Ovary (tissue), 9 donors: ENCODE data around the gene EPB41L2. TPM values are rescaled to one million over a fixed set of nuclear protein-coding genes. Genes with fewer than 3 reads are reported as not detected.

ENCODE experiments used
- DNase-seq, 5 donors: peaks; one replicate each; pipeline ENCODE4 v3.0.0-alpha.2; 2019 to 2020
- H3K27ac ChIP-seq, 2 donors: fragments of 200-600 bp; one replicate each; pipeline versions ENCODE4 v1.5.1 to v1.8.0; 2019 to 2022
- H3K27me3 ChIP-seq: fragments of 200-600 bp; one replicate; pipeline ENCODE4 v1.8.0; 2022
- H3K36me3 ChIP-seq: fragments of 200-600 bp; sonication (generic); one replicate; pipeline ENCODE4 v1.5.1; 2019
- H3K4me1 ChIP-seq: one replicate; pipeline ENCODE4 v1.8.1; 2013; ENCODE audit warnings: mild to moderate bottlenecking, moderate library complexity; ENCODE audit not compliant: insufficient read depth
- H3K4me3 ChIP-seq: fragments of 200-600 bp; sonication (generic); one replicate; pipeline ENCODE4 v1.5.1; 2017
- H3K9me3 ChIP-seq, 2 donors: fragments of 200-600 bp in 1 of 2; sonication (generic) in 1 of 2; one replicate each; pipeline versions ENCODE4 v1.5.1 to v1.8.1; 2013 to 2019; ENCODE audit warnings: mild to moderate bottlenecking in 1 of 2, moderate library complexity in 1 of 2
- CTCF ChIP-seq, 3 donors: fragments of 450-650 bp in 2 of 3; fragments of 200-600 bp in 1 of 3; IDR thresholded peaks; one replicate each; pipeline versions ENCODE4 v1.5.1 to v1.8.0; 2016 to 2022; ENCODE audit warnings: antibody characterized with exemption in 3 of 3, mild to moderate bottlenecking in 1 of 3
- EP300 ChIP-seq: sonication (generic); formaldehyde crosslinking; IDR thresholded peaks from one replicate; pipeline ENCODE4 v1.6.1; 2017; ENCODE audit warnings: antibody characterized with exemption
- POLR2A ChIP-seq: fragments of 450-650 bp; IDR thresholded peaks from one replicate; pipeline ENCODE4 v1.6.1; 2017; ENCODE audit warnings: antibody characterized with exemption, mild to moderate bottlenecking, moderate library complexity
- WGBS, 3 donors: extraction: QIAGEN DNeasy Blood & Tissue Kit in 1 of 3; methylation state at CpG; one replicate each; pipeline versions ENCODE4 v1.1.5 to v1.1.7; 2013 to 2017; 5-methylcytosine and 5-hydroxymethylcytosine counted together
- intact Hi-C, 4 donors: fragments of 100-400 bp; cut with DNase I; formaldehyde crosslinking; loops; one replicate each; pipeline versions ENCODE4 v1.11.0 to v1.15.1; 2022 to 2023
- polyA plus RNA-seq, 2 donors: library from polyadenylated mRNA; stranded (reverse); fragments of 200-250 nt in 1 of 2; fragments of 350-450 nt in 1 of 2; fragmentation: Illumina TruSeq in 1 of 2; extraction: RNeasy Lipid Tissue Mini Kit (QIAGEN cat#74804) in 1 of 2; gene quantifications; one replicate each; pipeline ENCODE4 v1.2.3, GENCODE V29; 2013 to 2014
- total RNA-seq, 7 donors: library from RNA; depleted of rRNA in 2 of 7; stranded (reverse); fragments of >200 nt in 2 of 7; fragmentation: NEBNext Ultra II Directional in 3 of 7; extraction: Animal tissue kit (Norgen Biotek cat#: 25700) in 3 of 7; gene quantifications; one replicate each; pipeline versions ENCODE4 v1.1.0 to v1.2.4, GENCODE V29; 2016 to 2023
- donor health status: DM: no; HTN: no; CAD: no; lungs with moderate emphysema.
- donor health status: DM: no; HTN: no; CAD: no.
- donor health status: Bipolar disorder and iron deficiency.
- donor health status: DM: yes; HTN: yes; CAD: no.
- donor health status: DM: no; HTN: no; CAD: no.
- donor health status: DM: yes; HTN: yes; CAD: no.

EPB41L2 gene
- total and polyA plus RNA-seq, 9 donors: 49.8 to 294 (median 204) TPM

GRCh38 chr6:131039345-131039680 lies 23.7 kb downstream of the EPB41L2 start:
- TF ChIP-seq CTCF (IDR thresholded peaks at IDR 0.05) (no peak), EP300 (no peak), POLR2A (no peak)
- Histone ChIP-seq H3K27ac (no peak overlapping the region), H3K4me3 (no peak overlapping the region), H3K36me3 (no peaks in the 10 kb centered on the region), H3K9me3 (no peaks in the 10 kb centered on the region), H3K27me3 (no peaks in the 10 kb centered on the region), H3K4me1 (peaks cover 3% of the 10 kb centered on the region)
- intact Hi-C loops: no loop called here
- no peak for DNase-seq
- 53 to 74% (median 55%) methylated on average over 4 of the region's 4 CpGs for WGBS, 3 donors

GRCh38 chr6:131038597-131039344 lies 24.3 kb downstream of the EPB41L2 start:
- intact Hi-C loops: no loop called here
- Histone ChIP-seq H3K27ac (no peak overlapping the region), H3K4me3 (no peak overlapping the region), H3K27me3 (no peaks in the 10 kb centered on the region), H3K9me3 (no peaks in the 10 kb centered on the region), H3K36me3 (no peaks in the 10 kb centered on the region), H3K4me1 (peaks cover 2% of the 10 kb centered on the region)
- DNase-seq: no peak
- WGBS, 3 donors: 25 to 43% (median 28%) methylated on average over 5 of the region's 5 CpGs
- TF ChIP-seq EP300 (no peak), CTCF (IDR thresholded peaks at IDR 0.05) (no peak)

GRCh38 chr6:131037194-131037897 lies 25.7 kb downstream of the EPB41L2 start:
- no peak for TF ChIP-seq CTCF (IDR thresholded peaks at IDR 0.05)
- TF ChIP-seq EP300: no peak
- TF ChIP-seq POLR2A: no peak
- DNase-seq: no peak
- H3K36me3 ChIP-seq: no peaks in the 10 kb centered on the region
- H3K4me3 ChIP-seq: no peak overlapping the region
- no peak overlapping the region for H3K27ac ChIP-seq
- no peaks in the 10 kb centered on the region for H3K27me3 ChIP-seq
- intact Hi-C loops: no loop called here
- no peaks in the 10 kb centered on the region for H3K9me3 ChIP-seq
- WGBS, 3 donors: 82 to 85% (median 84%) methylated on average over 8 of the region's 8 CpGs
- peaks cover 2% of the 10 kb centered on the region for H3K4me1 ChIP-seq

- Histone ChIP-seq H3K4me3 (no peak overlapping the region), H3K9me3 (no peaks in the 10 kb centered on the region), H3K4me1 (peaks cover 2% of the 10 kb centered on the region), H3K27me3 (no peaks in the 10 kb centered on the region), H3K36me3 (no peaks in the 10 kb centered on the region), H3K27ac (no peak overlapping the region)
- intact Hi-C loops: no loop called here
- WGBS, 3 donors: 93 to 97% (median 96%) methylated on average over 2 of the region's 2 CpGs
- DNase-seq: no peak
- no peak for TF ChIP-seq EP300
- TF ChIP-seq POLR2A: no peak
These were observed 26.4 kb downstream of the EPB41L2 start for GRCh38 chr6:131036601-131037000.

GRCh38 chr6:131036143-131036542 lies 26.9 kb downstream of the EPB41L2 start:
- H3K36me3 ChIP-seq: no peaks in the 10 kb centered on the region
- TF ChIP-seq POLR2A (no peak), EP300 (no peak), CTCF (IDR thresholded peaks at IDR 0.05) (no peak)
- no peak for DNase-seq
- intact Hi-C loops: no loop called here
- H3K27ac ChIP-seq: no peak overlapping the region
- WGBS, 3 donors: 92 to 96% (median 96%) methylated on average over 3 of the region's 3 CpGs
- H3K9me3 ChIP-seq: no peaks in the 10 kb centered on the region
- H3K27me3 ChIP-seq: no peaks in the 10 kb centered on the region
- no peak overlapping the region for H3K4me3 ChIP-seq
- peaks cover 2% of the 10 kb centered on the region for H3K4me1 ChIP-seq
